Measurements from ENCODE around the gene PGAP3.

The PGAP3 gene

DNA sequence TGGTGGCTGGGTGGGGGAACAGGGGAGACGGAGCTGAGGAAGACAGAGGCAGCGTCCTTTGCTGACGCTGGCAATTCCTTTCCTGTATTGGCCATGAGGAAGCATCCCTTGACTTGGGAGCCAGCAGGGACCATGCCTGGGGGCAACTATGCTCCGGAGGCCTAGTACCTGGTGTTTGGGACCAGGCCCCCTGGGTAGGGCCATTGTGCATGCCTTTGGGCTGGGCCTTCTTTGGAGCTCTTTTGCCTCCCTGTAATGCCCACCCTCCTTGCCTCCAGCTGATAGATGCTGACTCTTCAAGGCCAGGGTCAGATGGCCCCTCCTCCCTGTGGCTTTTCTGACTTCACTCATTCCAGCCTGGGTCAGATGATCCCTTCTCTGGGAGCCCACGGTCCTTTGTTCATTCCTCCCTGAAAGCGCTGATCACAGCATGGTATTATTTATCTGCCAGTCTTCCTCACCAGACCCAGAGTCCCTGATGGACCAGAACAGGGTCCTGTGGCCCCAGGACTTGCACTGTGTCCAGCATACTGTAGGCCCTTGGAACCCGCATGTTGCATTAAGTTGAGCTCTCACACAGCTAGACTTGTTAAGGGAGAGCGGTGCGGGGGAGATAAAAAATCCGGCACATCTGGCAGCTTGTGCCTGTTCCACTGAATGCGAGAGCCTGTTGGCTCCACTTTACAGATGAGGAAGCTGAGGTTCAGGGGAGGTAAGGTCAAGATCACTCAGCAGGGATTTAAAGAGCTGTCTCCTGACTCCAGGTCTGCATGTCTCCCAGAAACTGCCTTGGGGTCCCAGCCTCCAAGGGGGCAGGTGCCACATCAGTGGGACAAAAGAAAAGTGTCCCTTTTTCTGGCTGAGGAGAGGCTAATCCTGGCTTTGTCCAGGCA, 48.0 kb downstream of the PGAP3 start:
- in situ Hi-C loops (cut with MboI; ENCODE audit: low sequenced_read_pairs) = no loop called here

- in situ Hi-C loops (cut with MboI; ENCODE audit: low sequenced_read_pairs) = no loop called here
Observed at GRCh38 chr17:39639043-39639442, 48.8 kb downstream of the PGAP3 start.

DNA sequence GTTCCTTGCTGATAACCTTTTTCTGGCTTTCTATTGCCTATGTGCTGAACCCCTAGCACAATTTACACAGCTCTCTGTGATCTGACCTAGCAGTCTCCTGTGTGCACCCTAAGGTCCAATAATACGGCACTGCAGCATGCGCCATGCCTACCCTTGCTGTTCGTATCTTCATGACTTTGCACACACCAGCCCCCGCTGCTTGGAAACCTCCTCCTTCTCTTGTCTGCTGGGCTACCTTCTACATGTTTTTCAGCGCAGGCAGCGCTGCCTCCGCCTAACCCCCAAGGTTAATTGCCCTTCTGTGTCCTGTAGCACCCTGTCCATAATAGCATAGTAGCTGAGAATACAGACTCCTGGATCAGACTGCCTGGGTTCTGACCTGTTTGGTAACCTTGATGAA, 49.5 kb downstream of the PGAP3 start:
- in situ Hi-C loops (cut with MboI; ENCODE audit: low sequenced_read_pairs) = no loop called here

DNA sequence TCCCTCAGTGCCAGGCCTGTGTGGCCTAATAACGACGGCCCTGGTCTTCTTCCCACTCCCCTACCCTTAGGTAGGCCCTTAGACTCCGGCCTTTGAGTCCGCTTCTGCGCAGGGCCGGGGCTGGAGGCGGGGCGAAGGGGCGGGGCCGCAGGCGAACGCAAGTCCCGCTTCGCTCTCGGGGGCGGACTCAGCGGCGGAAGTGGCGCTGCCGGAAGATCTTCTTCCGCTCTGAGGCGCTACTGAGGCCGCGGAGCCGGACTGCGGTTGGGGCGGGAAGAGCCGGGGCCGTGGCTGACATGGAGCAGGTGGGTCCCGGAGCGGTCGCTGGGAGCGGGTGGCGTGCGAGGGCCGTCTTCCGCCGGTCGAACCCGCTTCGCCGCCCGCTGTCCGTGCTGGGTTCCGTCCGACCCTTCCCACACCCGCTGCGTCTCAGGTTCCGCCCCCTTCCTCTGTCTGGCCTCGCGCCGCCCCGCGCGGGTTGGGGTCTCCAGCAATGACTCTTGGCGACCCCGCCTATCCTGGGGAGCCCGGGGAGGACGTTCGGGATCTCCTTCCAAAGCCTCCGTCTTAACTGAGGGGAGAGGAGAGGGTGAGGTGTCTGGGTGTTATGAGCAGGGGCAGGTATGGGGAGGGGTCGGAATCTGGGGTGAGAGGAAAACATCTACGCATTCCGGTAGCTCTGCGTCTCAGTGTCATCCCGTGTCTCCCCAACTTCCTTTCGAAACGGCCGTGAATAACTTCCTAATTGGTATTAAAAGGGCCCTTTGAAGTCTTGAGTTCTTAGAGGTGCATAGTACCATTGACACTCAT, 50.7 kb downstream of the PGAP3 start, which contains the start of gene STARD3:
TSS of gene STARD3 (plus strand) at position 218 of the 810 bp plus-strand sequence. CDS start 16,388 bp downstream, outside the sequence.
- in situ Hi-C loops (cut with MboI; ENCODE audit: low sequenced_read_pairs) = no loop called here

DNA sequence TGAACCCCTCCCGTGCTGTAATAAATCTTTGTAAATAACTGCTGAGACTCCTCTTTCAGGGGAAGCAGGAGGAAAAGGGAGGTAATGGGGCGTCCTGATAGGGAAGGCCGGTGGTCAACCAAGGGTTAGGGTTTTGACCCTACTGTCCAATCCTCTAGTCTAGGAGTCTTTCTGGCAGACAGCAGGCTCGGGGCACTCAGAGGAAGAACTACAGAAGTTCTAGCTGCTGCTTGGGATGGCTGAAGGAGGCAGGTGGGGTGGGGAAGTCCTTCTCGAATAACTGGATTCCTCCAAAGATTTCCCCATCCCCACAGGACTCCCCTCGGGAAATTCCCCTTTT, 51.3 kb downstream of the PGAP3 start:
- in situ Hi-C loops (cut with MboI; ENCODE audit: low sequenced_read_pairs) = no loop called here

DNA sequence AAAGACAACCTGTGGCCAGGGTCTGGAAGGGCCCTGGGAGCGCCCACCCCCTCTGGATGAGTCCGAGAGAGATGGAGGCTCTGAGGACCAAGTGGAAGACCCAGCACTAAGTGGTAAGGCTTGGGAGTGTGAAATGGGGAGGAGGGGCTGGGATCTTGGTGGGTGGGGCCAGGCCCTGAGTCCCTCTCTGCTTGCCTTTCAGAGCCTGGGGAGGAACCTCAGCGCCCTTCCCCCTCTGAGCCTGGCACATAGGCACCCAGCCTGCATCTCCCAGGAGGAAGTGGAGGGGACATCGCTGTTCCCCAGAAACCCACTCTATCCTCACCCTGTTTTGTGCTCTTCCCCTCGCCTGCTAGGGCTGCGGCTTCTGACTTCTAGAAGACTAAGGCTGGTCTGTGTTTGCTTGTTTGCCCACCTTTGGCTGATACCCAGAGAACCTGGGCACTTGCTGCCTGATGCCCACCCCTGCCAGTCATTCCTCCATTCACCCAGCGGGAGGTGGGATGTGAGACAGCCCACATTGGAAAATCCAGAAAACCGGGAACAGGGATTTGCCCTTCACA, 52.2 kb downstream of the PGAP3 start:
- in situ Hi-C loops (cut with MboI; ENCODE audit: low sequenced_read_pairs) = no loop called here

DNA sequence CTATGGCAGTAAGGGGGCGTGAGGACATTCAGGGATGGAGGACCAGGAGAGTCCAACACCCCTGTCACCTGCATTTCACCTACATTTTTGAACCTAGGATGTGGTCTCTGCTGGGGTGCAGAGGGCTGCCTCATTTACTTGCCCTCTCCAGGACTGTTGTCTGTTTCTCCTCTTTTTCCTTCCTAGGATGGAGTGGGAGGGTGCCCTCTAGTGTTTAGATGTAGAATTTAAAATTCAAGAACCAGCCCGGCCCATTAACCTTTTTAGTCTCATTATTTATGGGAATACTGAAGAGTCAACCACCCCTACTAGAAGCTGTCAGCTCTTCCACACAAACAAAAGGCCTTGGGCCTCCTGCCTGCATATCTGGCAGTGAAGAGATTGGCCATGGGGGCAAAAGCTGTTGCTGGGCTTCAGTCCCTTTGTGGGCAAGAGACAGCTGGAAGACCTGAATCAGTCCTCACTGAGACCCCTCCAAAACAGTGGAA, 53.4 kb downstream of the PGAP3 start:
- in situ Hi-C loops (cut with MboI; ENCODE audit: low sequenced_read_pairs) = no loop called here

- in situ Hi-C loops (cut with MboI; ENCODE audit: low sequenced_read_pairs) = no loop called here
Observed at GRCh38 chr17:39633570-39634183, 54.2 kb downstream of the PGAP3 start.

GRCh38 chr17:39632153-39632941, 55.5 kb downstream of the PGAP3 start:
- in situ Hi-C loops (cut with MboI; ENCODE audit: low sequenced_read_pairs) = no loop called here

DNA sequence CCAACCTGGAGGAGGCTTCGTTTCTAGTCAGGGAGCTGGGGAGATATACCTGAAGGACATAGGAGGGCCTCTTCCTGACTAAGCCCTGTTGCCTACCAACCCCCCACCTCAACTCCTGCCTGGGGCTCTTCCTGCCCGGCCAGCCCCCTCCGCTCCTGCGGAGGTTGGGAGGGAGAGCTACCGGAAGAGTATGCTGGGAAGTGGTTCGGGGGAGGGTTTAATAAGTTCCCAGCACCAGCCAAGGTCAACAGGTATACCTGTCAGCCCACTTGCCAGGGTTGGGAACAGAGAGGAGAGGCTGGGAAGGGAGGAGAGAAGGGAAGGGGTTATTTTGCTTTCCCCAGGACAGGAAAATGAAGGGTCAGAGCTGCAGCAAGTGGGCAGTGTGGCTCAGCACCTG, 56.5 kb downstream of the PGAP3 start:
- in situ Hi-C loops (cut with MboI; ENCODE audit: low sequenced_read_pairs) = no loop called here

DNA sequence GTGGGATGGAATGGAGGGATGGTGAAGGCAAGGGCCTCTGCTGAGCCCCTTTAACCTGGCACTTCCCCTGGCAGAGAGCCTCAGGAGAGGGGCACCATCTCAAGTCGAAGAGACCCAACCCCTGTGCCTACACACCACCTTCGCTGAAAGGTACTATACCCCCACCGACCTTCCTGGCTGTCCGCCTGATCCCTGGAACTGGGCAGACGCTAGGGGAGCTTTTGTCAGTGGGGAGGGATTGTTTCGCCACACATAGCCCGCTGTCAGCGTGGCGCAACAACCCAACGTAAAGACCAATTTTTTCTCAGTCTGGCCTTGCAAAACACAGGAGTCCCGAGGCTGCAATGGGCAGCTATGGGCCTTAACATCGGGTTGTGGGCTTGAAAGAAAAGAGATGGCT, 58.0 kb downstream of the PGAP3 start:
- in situ Hi-C loops (cut with MboI; ENCODE audit: low sequenced_read_pairs) = no loop called here

GRCh38 chr17:39629494-39629880, 58.4 kb downstream of the PGAP3 start:
- in situ Hi-C loops (cut with MboI; ENCODE audit: low sequenced_read_pairs) = no loop called here

GRCh38 chr17:39628655-39629493, 59.0 kb downstream of the PGAP3 start:
- in situ Hi-C loops (cut with MboI; ENCODE audit: low sequenced_read_pairs) = no loop called here

DNA sequence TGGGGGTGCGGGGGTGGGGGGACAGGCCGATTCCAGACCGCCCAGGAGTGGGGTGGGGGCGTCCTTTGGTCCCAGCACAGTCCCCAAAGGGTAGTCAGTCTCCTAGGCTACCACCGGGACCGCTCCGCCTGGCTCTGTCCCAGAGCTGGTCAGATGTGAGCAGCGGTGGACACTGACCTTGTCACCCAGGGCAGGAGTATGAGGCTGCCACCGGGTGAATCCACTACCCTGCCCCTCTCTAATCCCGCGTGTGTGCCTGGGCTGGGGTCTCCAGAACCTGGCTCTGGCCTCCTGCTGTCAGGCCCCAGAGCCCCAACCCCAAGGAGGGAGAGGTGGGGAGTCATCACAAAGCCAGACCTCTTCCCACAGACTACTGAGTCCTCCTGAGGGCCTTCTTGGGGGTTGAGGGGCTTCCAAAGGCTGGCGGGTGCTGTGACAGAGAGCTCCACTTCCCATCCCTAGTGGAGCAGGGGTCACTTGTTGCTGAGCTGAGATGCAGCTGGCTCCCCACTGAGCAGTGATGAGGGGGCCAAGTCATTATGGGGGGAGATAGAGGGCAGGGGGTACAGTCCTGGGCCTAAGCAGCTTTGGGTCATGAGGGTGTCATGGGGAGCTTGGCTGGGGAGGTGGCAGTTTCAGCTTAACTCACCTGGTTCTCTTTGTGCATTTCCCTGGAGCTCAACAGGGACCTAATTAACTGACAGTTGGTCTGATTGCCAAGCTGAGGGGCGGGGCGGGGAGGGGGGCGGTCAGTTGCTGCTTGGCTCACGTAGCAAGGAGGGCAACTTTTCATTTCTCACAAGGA, 59.9 kb downstream of the PGAP3 start:
- in situ Hi-C loops (cut with MboI; ENCODE audit: low sequenced_read_pairs) = no loop called here

DNA sequence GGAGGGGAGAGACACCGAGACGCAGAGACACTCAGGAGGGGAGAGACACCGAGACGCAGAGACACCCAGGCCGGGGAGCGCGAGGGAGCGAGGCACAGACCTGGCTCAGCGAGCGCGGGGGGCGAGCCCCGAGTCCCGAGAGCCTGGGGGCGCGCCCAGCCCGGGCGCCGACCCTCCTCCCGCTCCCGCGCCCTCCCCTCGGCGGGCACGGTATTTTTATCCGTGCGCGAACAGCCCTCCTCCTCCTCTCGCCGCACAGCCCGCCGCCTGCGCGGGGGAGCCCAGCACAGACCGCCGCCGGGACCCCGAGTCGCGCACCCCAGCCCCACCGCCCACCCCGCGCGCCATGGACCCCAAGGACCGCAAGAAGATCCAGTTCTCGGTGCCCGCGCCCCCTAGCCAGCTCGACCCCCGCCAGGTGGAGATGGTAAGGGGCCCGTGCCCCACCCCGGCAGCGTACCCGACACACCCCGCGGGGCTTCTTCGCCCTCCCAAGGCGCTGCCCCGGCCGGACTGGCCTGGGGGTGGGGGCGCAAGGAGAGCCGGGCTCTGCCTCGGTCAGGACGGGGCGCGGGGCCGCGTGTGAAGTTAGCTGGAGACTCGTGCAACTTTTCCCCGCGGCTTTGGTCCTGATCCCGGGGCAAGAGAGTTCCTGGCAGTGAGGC, 60.7 kb downstream of the PGAP3 start:
- in situ Hi-C loops (cut with MboI; ENCODE audit: low sequenced_read_pairs) = no loop called here

- in situ Hi-C loops (cut with MboI; ENCODE audit: low sequenced_read_pairs) = no loop called here
Observed at GRCh38 chr17:39626171-39627046, 61.4 kb downstream of the PGAP3 start, which contains the start of gene PPP1R1B. TSS of gene PPP1R1B (plus strand) at chr17:39626952. CDS start at chr17:39627393, 441 bp downstream.

DNA sequence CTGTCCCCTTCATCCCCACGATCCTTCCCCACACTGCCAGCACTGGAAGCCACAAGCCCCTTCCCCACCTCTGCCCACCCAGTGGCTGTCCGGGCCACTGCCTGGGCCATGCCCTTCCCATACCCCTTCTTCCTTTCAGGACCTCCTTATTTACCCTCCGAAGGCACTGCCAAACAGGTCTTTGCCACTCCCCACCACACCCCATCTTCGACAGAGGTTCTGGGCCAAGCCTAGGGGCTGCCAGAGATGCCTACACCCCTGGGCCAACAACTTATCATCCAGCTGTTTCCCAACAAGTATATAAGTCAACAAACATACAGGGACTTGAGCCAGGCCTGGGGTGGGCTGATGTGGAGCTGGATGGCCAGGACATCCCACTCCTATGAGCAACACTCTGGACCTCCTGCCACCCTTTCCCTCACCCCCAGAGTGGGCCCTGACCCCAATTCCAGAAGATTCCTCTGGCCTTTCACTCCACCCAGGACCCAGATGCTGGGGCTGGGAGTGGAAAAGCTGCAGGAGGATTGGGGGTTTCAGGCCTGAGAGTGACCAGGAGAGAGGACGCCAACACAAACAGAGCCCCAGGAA, 62.6 kb downstream of the PGAP3 start:
- in situ Hi-C loops (cut with MboI; ENCODE audit: low sequenced_read_pairs) = no loop called here
